Adrenal gland (tissue), 12 donors: Measurements from ENCODE around the gene TFDP1. TPM values are rescaled to one million over a fixed set of nuclear protein-coding genes. Genes with fewer than 3 reads are reported as not detected.

ENCODE experiments used
- DNase-seq, 7 donors: peaks; one replicate each; pipeline ENCODE4 v3.0.0-alpha.2; 2019 to 2020
- H3K27ac ChIP-seq, 5 donors: fragments of 200-600 bp; sonication (generic) in 4 of 5; 1 replicate in 3 of 5; 2 replicates in 2 of 5; pipeline versions ENCODE4 v1.5.1 to v1.8.0; 2016 to 2020; ENCODE audit warnings: mild to moderate bottlenecking in 1 of 5
- H3K27me3 ChIP-seq: fragments of 200-600 bp; 2 replicates; pipeline ENCODE4 v1.8.0; 2021
- H3K36me3 ChIP-seq, 2 donors: fragments of 200-600 bp; replicated peaks in 1 of 2; 1 replicate in 1 of 2; 2 replicates in 1 of 2; pipeline versions ENCODE4 v1.5.1 to v1.8.0; 2018 to 2022
- H3K4me1 ChIP-seq, 2 donors: fragments of 200-600 bp; replicated peaks in 1 of 2; 1 replicate in 1 of 2; 2 replicates in 1 of 2; pipeline versions ENCODE4 v1.5.1 to v1.8.0; 2018 to 2021
- H3K4me3 ChIP-seq, 4 donors: fragments of 200-600 bp; sonication (generic) in 3 of 4; one replicate each; pipeline ENCODE4 v1.5.1; 2016 to 2018
- H3K9me3 ChIP-seq, 3 donors: fragments of 200-600 bp; sonication (generic) in 1 of 3; replicated peaks in 1 of 3; 1 replicate in 2 of 3; 2 replicates in 1 of 3; pipeline versions ENCODE4 v1.5.1 to v1.8.0; 2016 to 2021
- POLR2A ChIP-seq, 2 donors: fragments of 450-650 bp; IDR thresholded peaks; one replicate each; pipeline ENCODE4 v1.6.1; 2017; ENCODE audit warnings: antibody characterized with exemption in 2 of 2, mild to moderate bottlenecking in 2 of 2, moderate library complexity in 1 of 2
- WGBS, 4 donors: extraction: QIAGEN DNeasy Blood & Tissue Kit in 2 of 4; methylation state at CpG; one replicate each; pipeline versions ENCODE4 v1.1.5 to v1.1.7; 2013 to 2017; 5-methylcytosine and 5-hydroxymethylcytosine counted together
- intact Hi-C, 2 donors: fragments of 100-400 bp; cut with DNase I; formaldehyde crosslinking; loops; one replicate each; pipeline versions ENCODE4 v1.14.1 to v1.15.0; 2022 to 2023
- polyA plus RNA-seq, 3 donors: library from polyadenylated mRNA; stranded (reverse); fragments of 200-250 nt in 2 of 3; fragments of 350-450 nt in 1 of 3; fragmentation: Illumina TruSeq in 1 of 3; extraction: RNeasy Lipid Tissue Mini Kit (QIAGEN cat#74804) in 1 of 3; gene quantifications; one replicate each; pipeline ENCODE4 v1.2.3, GENCODE V29; 2013 to 2014
- total RNA-seq, 9 donors: library from RNA; depleted of rRNA in 4 of 9; stranded (reverse); fragments of >200 nt in 4 of 9; fragments of 120-200 nt in 1 of 9; fragmentation: NEBNext Ultra II Directional in 1 of 9; extraction: Animal tissue kit (Norgen Biotek cat#: 25700) in 1 of 9; gene quantifications; one replicate each; pipeline versions ENCODE4 v1.1.0 to v1.2.4, GENCODE V29; 2013 to 2023
- TF ChIP-seq, protein P1 (sequence below), 6 experiments: fragments of 450-650 bp in 4 of 6; fragments of 200-600 bp in 2 of 6; sonication (generic) in 1 of 6; IDR thresholded peaks; 1 replicate in 5 of 6; 2 replicates in 1 of 6; pipeline versions ENCODE4 v1.5.1 to v1.8.0; 2016 to 2021; ENCODE audit warnings: antibody characterized with exemption in 6 of 6, mild to moderate bottlenecking in 2 of 6, moderate library complexity in 1 of 6
- donor health status: healthy with polysubstance abuse.
- donor health status: Bipolar disorder and iron deficiency.
- donor health status: DM: yes; HTN: yes; CAD: no.
- donor health status: DM: no; HTN: no; CAD: no.
- donor health status: DM: no; HTN: no; CAD: no.
- donor health status: DM: yes; HTN: yes; CAD: no.

TFDP1 gene
- total and polyA plus RNA-seq, 12 donors = 16.5 to 50.0 (median 35.5) TPM

DNA sequence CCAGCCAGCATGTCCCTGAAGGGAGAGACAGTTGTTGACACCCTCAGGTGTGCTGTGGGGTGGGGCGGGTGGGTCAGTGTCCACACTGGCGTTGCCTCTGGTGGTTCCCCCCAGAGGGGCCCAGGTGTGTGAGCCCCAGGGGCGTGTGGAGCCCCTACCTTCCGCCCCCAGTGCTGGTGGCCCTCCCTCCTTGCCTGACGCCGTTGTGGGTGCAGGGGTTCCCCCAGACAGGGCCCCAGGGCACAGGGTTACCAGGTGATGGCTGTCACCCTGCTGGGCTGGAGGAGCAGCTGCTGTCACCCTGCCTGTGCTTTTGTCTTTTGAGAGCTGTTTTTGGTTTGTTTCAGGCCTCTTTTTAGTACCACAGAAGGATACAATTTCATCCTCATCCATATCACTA is 46.3 kb downstream of the TFDP1 start:
- no peaks in the 10 kb centered on the region for H3K9me3 ChIP-seq
- H3K4me3 ChIP-seq = no peak overlapping the region
- intact Hi-C loops = no loop called here
- H3K36me3 ChIP-seq = peaks cover 0 to 38% of the 10 kb centered on the region in 2 donors
- no peaks in the 10 kb centered on the region for H3K4me1 ChIP-seq
- H3K27me3 ChIP-seq = no peaks in the 10 kb centered on the region
- H3K27ac ChIP-seq = no peak overlapping the region
- TF ChIP-seq POLR2A (IDR thresholded peaks at IDR 0.05) = no peak
- TF ChIP-seq, protein P1, sequence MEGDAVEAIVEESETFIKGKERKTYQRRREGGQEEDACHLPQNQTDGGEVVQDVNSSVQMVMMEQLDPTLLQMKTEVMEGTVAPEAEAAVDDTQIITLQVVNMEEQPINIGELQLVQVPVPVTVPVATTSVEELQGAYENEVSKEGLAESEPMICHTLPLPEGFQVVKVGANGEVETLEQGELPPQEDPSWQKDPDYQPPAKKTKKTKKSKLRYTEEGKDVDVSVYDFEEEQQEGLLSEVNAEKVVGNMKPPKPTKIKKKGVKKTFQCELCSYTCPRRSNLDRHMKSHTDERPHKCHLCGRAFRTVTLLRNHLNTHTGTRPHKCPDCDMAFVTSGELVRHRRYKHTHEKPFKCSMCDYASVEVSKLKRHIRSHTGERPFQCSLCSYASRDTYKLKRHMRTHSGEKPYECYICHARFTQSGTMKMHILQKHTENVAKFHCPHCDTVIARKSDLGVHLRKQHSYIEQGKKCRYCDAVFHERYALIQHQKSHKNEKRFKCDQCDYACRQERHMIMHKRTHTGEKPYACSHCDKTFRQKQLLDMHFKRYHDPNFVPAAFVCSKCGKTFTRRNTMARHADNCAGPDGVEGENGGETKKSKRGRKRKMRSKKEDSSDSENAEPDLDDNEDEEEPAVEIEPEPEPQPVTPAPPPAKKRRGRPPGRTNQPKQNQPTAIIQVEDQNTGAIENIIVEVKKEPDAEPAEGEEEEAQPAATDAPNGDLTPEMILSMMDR (IDR thresholded peaks at IDR 0.05) = no peak
- 84 to 94% (median 92%) methylated on average over 6 of the region's 6 CpGs; no CpG with 5 or more reads in 1 of the 4 donors for WGBS, 4 donors
- no peak for DNase-seq

GRCh38 chr13:113631341-113632095 is 47.0 kb downstream of the TFDP1 start:
- DNase-seq = no peak
- Histone ChIP-seq H3K36me3 (peaks cover 0 to 45% of the 10 kb centered on the region in 2 donors), H3K9me3 (no peaks in the 10 kb centered on the region), H3K4me1 (no peaks in the 10 kb centered on the region), H3K27me3 (no peaks in the 10 kb centered on the region), H3K27ac (no peak overlapping the region), H3K4me3 (no peak overlapping the region)
- intact Hi-C loops = no loop called here
- TF ChIP-seq, protein P1 (IDR thresholded peaks at IDR 0.05) = no peak
- TF ChIP-seq POLR2A (IDR thresholded peaks at IDR 0.05) = no peak
- 95 to 97% (median 96%) methylated on average over 31 to 42 of the region's 42 CpGs for WGBS, 4 donors

DNA sequence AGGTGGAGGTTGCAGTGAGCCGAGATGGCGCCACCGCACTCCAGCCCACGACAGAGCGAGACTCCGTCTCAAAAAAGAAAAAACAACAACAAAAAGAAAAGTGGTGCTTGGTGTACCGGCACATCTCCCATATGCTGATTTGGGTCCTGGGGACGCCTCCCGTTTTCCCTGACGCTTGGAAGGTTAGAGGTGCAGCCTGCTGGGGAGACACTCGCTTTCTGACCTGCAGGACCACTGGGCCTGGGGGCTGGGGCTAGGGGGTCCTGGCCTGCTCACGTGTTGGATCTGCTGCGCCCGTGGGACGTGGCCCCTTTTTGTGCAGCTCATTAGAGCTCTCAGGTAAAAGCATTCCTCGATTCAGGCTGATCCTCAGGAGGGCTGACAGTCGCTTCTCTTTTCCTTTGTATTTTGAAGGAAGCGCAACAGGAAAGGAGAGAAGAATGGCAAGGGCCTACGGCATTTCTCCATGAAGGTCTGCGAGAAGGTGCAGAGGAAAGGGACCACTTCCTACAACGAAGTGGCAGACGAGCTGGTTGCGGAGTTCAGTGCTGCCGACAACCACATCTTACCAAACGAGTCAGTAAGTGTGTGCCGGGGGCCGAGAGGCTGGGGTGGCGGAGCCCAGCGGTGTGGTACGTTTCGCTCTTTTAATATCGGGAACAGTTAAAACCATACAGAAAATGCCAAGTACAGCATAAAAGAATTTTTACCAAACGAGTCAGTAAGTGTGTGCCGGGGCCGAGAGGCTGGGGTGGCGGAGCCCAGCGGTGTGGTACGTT is 48.3 kb downstream of the TFDP1 start:
- no peaks in the 10 kb centered on the region for H3K27me3 ChIP-seq
- no peaks in the 10 kb centered on the region for H3K9me3 ChIP-seq
- DNase-seq = no peak
- no peak overlapping the region for H3K27ac ChIP-seq
- TF ChIP-seq POLR2A (IDR thresholded peaks at IDR 0.05) = no peak
- TF ChIP-seq, protein P1 (IDR thresholded peaks at IDR 0.05) = no peak
- peaks cover 0 to 59% of the 10 kb centered on the region in 2 donors for H3K36me3 ChIP-seq
- WGBS, 4 donors = 95 to 97% (median 96%) methylated on average over 32 to 38 of the region's 38 CpGs
- no peaks in the 10 kb centered on the region for H3K4me1 ChIP-seq
- H3K4me3 ChIP-seq = no peak overlapping the region
- intact Hi-C loops = no loop called here

DNA sequence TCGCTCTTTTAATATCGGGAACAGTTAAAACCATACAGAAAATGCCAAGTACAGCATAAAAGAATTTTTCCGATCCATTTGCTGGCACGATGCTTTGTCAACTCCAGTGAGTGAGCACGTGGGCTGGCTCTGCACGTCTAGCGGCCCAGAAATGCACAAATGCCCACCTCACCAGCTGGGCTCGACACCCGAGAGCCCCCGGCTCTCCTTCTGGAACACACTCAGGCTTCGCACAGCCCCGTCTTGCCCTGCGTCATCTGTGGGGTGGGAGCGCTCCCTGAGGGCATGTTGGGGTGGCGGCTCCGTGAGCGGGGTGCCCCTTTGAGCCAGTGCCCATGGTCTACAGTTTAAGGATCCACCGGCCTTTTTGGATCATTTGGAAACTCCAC is 48.9 kb downstream of the TFDP1 start:
- Histone ChIP-seq H3K36me3 (peaks cover 0 to 65% of the 10 kb centered on the region in 2 donors), H3K9me3 (no peaks in the 10 kb centered on the region), H3K27me3 (no peaks in the 10 kb centered on the region), H3K4me1 (no peaks in the 10 kb centered on the region), H3K4me3 (no peak overlapping the region), H3K27ac (no peak overlapping the region)
- whole genome bisulfite sequencing, 4 donors = 94 to 98% (median 97%) methylated on average over 18 of the region's 18 CpGs
- DNase-seq = no peak
- no peak for TF ChIP-seq POLR2A (IDR thresholded peaks at IDR 0.05)
- TF ChIP-seq, protein P1 (IDR thresholded peaks at IDR 0.05) = no peak
- intact Hi-C loops = no loop called here
